ENCODE measurements around the gene WDR74. TPM values are rescaled to one million over a fixed set of nuclear protein-coding genes. Genes with fewer than 3 reads are reported as not detected.

The WDR74 gene
- total and polyA plus RNA-seq, 9 of the 15 experiments (the other 6 are each of a cell fraction or from before 2014, with no cell fraction given): 32.7 to 210 (median 114) TPM

DNA sequence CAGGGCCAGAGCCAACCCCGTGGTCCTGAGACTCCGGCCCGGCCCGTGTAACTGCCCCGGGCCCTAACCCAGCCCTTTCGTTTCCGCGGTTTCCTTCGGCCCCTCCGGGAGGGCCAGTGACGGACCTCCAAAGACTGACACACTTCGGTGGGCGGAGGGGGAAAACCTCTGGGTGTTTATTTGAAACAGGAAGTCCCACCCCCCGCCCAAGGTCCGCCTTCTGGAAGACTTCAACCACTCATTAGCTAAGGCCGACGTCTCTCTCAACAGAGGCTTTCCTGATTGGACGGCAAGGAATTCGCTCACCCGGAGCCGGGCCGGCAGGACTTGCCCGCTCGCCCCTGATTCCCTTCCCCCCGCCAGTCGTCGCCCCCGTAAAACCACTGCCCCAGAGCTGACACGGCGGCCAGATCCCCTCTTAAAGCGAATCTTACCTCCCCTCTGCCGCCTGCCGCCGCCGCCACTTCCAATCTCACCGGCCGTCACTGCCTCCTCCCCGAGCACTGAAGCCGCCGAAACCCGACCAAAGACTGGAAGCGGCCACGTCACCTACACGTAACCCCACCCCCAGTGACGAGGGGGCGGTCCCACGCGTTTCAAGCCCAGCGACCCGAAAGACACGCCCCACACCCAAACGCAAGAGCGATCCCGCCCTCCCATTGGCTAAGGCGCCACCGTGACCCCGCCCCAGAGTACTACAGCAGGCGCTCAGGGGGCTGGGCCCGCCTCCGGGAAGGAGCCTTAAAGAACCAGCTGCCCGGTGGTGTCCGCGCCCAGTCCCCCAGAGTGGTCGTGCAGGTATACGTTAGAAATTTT lies 7.7 kb downstream of the WDR74 start, which contains the start of gene STX5 (continued):
- TF ChIP-seq, protein P1, sequence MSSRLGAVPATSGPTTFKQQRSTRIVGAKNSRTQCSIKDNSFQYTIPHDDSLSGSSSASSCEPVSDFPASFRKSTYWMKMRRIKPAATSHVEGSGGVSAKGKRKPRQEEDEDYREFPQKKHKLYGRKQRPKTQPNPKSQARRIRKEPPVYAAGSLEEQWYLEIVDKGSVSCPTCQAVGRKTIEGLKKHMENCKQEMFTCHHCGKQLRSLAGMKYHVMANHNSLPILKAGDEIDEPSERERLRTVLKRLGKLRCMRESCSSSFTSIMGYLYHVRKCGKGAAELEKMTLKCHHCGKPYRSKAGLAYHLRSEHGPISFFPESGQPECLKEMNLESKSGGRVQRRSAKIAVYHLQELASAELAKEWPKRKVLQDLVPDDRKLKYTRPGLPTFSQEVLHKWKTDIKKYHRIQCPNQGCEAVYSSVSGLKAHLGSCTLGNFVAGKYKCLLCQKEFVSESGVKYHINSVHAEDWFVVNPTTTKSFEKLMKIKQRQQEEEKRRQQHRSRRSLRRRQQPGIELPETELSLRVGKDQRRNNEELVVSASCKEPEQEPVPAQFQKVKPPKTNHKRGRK (tag; IDR thresholded peaks at IDR 0.05): no peak
- TF ChIP-seq, protein P2, sequence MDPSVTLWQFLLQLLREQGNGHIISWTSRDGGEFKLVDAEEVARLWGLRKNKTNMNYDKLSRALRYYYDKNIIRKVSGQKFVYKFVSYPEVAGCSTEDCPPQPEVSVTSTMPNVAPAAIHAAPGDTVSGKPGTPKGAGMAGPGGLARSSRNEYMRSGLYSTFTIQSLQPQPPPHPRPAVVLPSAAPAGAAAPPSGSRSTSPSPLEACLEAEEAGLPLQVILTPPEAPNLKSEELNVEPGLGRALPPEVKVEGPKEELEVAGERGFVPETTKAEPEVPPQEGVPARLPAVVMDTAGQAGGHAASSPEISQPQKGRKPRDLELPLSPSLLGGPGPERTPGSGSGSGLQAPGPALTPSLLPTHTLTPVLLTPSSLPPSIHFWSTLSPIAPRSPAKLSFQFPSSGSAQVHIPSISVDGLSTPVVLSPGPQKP (CRISPR knock-in tag; IDR thresholded peaks at IDR 0.05): no peak
- TF ChIP-seq MGA (IDR thresholded peaks at IDR 0.05) (no peak), NCOA4 (IDR thresholded peaks at IDR 0.05; ENCODE audit: partially characterized antibody) (no peak), MTA2 (IDR thresholded peaks at IDR 0.05; ENCODE audit: low read depth) (no peak), ZNF551 (CRISPR knock-in tag; IDR thresholded peaks at IDR 0.05) (no peak), FOXM1 (IDR thresholded peaks at IDR 0.05; ENCODE audit: low read depth) (no peak; the same call in 1 of the 2 replicates), FOXM1 (CRISPR knock-in tag; IDR thresholded peaks at IDR 0.05; ENCODE audit: low read depth) (no peak), ZNF780A (CRISPR knock-in tag; IDR thresholded peaks at IDR 0.05) (no peak), KDM1A (IDR thresholded peaks at IDR 0.05) (no peak)

Measured in K562 (cell line).